ENCODE measurements around the gene SETBP1.
A peak's percentile ranks its signal among the peaks of the same experiment; 100 is the strongest.

SETBP1 gene

GRCh38 chr18:44733069-44733753, 52.5 kb downstream of the SETBP1 start:
- peak; percentile 37 for DNase-seq

GRCh38 chr18:44733754-44734465, 53.2 kb downstream of the SETBP1 start:
- no peak for DNase-seq

- DNase-seq = no peak
Measured at GRCh38 chr18:44735096-44735495, 54.4 kb downstream of the SETBP1 start.

GRCh38 chr18:44736664-44737380, 56.1 kb downstream of the SETBP1 start:
- DNase-seq = no peak

- DNase-seq = no peak
Measured at GRCh38 chr18:44737623-44738022, 56.9 kb downstream of the SETBP1 start.

GRCh38 chr18:44740000-44740399, 59.3 kb downstream of the SETBP1 start:
- no peak for DNase-seq

GRCh38 chr18:44741085-44741484, 60.4 kb downstream of the SETBP1 start:
- DNase-seq = no peak

GRCh38 chr18:44741511-44741910, 60.8 kb downstream of the SETBP1 start:
- DNase-seq = no peak

GRCh38 chr18:44742126-44742525, 61.4 kb downstream of the SETBP1 start:
- no peak for DNase-seq

GRCh38 chr18:44742718-44743311, 62.1 kb downstream of the SETBP1 start:
- DNase-seq = no peak

- no peak for DNase-seq
Measured at GRCh38 chr18:44743631-44744030, 62.9 kb downstream of the SETBP1 start.

GRCh38 chr18:44744161-44745121, 63.8 kb downstream of the SETBP1 start:
- DNase-seq = no peak

GRCh38 chr18:44747157-44747556, 66.5 kb downstream of the SETBP1 start:
- no peak for DNase-seq

GRCh38 chr18:44748582-44748981, 67.9 kb downstream of the SETBP1 start:
- DNase-seq = no peak

- no peak for DNase-seq
Measured at GRCh38 chr18:44750774-44751173, 70.1 kb downstream of the SETBP1 start.

GRCh38 chr18:44754567-44754966, 73.9 kb downstream of the SETBP1 start:
- DNase-seq = no peak

GRCh38 chr18:44758861-44759631, 78.4 kb downstream of the SETBP1 start:
- no peak for DNase-seq

- no peak for DNase-seq
Measured at GRCh38 chr18:44759925-44760342, 79.2 kb downstream of the SETBP1 start.

GRCh38 chr18:44761812-44762211, 81.1 kb downstream of the SETBP1 start:
- no peak for DNase-seq

- no peak for DNase-seq
Measured at GRCh38 chr18:44763327-44763726, 82.6 kb downstream of the SETBP1 start.

- DNase-seq = no peak
Measured at GRCh38 chr18:44764863-44765262, 84.2 kb downstream of the SETBP1 start.

Data from HCEC 1CT (cell line).